Stimulated activated CD4-positive, alpha-beta T cell treated with anti-CD3 and anti-CD28 coated beads, TNF-alpha, amount 100 ng/mL, for 24 hours (primary cell): ENCODE data around the gene TRMT6.

Experiments
- DNase-seq, 3 experiments: peaks; one replicate each; pipeline ENCODE4 v3.0.0-alpha.2; 2020; ENCODE audit warnings: low read depth in 3 of 3

The TRMT6 gene

DNA sequence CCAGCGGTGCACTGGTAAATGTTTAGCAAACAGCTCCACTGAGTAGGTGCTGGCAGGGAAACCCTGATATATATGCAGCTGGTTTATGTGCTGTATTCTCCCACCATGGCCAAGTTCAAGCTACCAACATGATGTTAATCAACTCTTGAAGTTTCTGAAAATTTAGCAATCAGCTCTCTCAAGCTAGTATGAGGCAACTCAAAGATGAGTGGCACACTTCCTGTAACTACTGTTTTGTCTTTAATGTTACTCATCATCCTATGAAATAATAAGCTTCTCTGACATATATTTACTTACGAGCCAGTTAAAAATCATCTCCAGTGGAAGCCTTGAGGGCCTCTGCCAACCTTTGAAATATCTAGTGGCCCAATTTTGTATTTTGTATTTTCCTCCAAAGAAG, 54.7 kb downstream of the TRMT6 start:
- DNase-seq, result no peak

DNA sequence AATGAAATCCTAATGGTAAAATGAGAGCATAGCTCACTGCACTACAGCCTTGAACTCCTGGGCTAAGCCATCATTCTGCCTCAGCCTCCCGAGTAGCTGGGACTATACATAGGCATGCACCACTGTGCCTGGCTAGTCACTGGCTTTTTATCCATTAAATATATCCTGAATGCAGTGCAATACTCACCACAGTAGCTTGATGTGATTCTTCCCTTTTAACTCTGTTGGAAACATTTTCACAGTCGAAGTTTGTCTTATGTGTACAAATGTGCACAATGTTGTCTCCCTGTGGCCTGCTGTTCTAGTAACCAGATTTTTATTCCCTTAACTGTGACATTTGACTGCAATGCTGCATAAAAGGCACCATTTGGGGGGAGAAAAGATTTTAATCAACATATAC, 56.7 kb downstream of the TRMT6 start:
- DNase-seq, result no peak

DNA sequence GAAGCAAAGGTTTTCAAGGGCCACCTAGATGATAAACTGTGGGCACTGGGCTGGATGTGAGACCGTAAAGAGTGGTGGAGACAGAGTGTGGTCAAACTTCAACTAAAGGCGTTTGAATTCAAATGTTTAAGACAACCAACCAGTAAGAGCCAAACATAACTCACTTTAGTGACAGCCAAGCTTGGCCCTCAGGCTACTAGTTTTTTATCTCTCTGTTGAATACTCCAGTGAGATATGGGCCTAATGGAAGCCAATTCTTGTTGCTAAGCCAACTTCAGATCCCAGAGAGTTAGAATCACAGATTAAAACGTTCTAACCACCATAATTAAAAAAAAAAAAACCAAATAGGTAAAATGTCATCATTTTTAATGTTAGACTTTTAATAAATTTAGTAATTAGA, 57.3 kb downstream of the TRMT6 start:
- no peak for DNase-seq

DNA sequence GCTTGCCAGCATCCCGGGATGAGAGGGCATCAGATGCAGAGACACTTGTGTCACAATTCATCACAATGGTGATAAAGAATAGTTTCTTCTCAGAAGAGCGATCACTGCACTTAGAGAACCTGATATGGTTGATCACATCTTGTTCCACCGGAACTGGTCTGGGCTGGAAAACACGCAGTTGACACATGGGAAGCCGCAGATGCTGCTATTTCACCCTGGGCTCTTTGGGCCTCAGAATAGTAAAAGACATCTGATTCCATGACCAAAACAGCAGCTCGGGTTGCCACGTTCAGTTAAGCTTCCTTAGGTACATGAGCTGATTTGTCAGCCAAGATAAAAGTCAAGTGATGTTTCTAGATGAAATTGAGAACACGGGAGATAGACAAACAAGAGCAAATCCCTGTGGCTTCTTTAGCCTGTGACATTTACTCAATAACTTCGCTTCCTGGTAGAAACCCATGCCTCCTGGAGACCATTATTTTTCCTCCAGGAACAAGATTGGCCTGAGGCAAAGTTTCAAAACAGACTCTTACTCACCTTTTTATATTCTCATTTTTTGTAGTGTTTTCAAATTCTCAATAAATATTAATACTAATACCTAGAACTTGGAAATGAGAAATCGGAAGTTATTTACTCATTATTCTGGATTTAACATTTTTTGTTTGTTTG, 59.4 kb downstream of the TRMT6 start:
- DNase-seq, result no peak

DNA sequence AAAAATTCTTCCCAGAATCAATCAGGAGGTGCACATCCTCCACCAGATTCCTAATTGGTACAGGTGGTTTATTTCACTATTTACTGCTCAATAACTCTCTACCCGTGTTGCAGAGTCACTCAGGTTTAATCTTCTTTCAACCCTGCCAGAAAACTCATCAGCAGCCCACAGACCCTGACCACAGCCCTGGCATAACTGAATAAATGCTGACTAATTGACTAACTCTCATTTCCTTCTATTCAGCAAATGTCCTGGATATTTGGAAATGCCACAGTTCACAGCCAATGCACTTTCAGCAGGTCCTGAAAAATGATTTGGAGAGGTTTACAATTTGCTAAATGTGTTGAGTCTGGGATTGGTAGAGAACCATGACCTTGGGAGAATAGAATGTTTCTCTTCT, 62.3 kb downstream of the TRMT6 start:
- no peak for DNase-seq

DNA sequence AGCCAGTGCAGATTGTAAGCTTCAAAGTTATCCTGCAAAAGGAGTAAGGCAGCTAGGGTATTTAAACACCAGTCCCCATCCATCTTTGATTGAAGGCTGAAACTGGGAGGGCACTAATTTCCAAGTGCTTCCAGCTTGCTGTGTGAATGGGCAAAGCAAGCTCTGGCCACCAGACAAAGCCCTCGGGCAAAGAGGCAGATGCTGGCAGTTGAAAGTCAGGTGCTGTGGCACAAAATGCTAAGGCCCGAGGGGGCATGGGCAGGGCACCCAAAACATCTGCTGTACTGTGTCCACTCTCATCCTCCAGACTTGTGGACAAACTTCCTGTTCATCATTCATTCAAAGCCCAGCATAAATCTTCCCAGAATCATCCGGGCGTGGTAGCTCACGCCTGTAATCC, 62.9 kb downstream of the TRMT6 start:
- DNase-seq, result no peak
